C4-2B (cell line): Measurements from ENCODE around the gene ROR1.
"Not testable (repeated sequence)": the region's sequence is repeated elsewhere in the genome, so short reads cannot be mapped to it uniquely, and the experiment has no call there.

Experiments used
- H3K27ac ChIP-seq: fragments of 450-650 bp; 2 replicates; pipeline ENCODE4 v1.5.1; 2017
- CTCF ChIP-seq: fragments of 450-650 bp; conservative IDR thresholded peaks from 2 replicates; pipeline ENCODE4 v1.5.1; 2017; ENCODE audit warnings: mild to moderate bottlenecking
- ZFX ChIP-seq: fragments of 450-650 bp; IDR thresholded peaks from 2 replicates; pipeline ENCODE4 v1.6.1; 2017

Gene ROR1

GRCh38 chr1:63817700-63818099, 43.9 kb downstream of the ROR1 start:
- TF ChIP-seq ZFX = no peak
- TF ChIP-seq CTCF = no peak
- H3K27ac ChIP-seq = peak overlapping the region; percentile 51; the same call in 1 of the 2 replicates

- no peak for TF ChIP-seq ZFX
- TF ChIP-seq CTCF = no peak
- H3K27ac ChIP-seq = no peak overlapping the region
Measured at GRCh38 chr1:63818567-63819325, 44.9 kb downstream of the ROR1 start.

DNA sequence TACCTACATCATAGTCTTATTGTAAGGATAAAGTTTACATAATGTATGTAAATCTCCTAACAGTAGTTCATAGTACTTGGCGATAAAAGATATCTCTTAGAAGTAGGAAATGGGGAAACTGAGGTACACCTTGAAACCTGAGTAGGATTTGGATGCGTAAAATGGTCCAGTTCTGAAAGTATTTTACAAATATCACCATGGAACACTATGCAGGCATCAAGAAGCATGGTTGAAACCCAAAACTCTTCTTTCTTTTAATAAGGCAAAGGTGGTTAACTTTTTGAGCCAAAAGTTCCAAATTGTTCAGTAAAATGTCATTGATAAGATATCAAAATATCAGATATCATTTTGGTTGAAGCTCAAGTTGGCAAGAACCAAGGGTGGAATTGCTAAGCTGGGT, 46.0 kb downstream of the ROR1 start:
- H3K27ac ChIP-seq = no peak overlapping the region
- TF ChIP-seq ZFX (no peak), CTCF (no peak)

DNA sequence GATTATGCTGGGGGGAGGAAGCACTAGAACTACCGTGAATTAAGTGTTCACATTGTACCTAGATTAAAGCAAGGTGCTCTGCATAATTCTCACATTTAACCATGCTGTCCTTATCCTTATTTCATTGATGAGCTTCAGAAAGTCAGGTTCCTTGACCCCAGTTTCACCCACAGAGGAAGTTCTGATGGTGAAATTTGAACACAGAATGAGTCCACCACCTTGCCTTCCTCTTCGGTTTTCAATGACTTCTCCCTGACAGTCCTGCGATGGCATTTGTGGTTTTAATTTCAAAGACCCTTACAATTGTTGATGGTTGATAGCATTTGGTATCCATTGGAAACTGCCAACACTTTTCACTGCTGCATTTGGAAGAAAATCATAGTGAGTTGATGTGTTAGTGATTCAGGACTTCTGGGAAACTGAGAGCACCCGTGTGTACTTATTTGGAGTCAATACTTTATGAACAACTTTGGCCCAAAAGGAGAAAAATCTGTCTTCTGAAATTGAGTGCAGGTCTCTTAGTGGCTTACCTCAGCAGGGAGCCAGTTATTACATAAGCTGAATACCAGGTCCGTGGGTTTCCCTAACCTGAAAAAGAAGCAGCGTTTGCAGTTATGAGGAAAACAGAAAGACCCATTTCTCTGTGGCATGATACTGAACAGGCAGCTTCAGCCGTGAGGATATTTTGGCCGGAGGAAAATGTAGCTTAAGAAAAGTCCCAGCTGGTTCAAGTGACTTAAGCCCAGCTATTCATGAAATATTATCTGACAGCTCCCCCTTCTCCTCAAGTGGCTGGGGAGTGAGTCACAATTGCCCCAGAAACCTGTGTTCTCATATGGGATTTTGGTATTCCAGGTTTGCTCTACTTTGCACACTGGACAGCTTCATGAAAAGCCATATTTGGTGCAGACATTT, 47.5 kb downstream of the ROR1 start:
- H3K27ac ChIP-seq = no peak overlapping the region
- TF ChIP-seq ZFX (no peak), CTCF (no peak)

GRCh38 chr1:63822540-63822939, 48.7 kb downstream of the ROR1 start:
- no peak overlapping the region for H3K27ac ChIP-seq

GRCh38 chr1:63824451-63824850, 50.6 kb downstream of the ROR1 start:
- H3K27ac ChIP-seq = no peak overlapping the region
- TF ChIP-seq ZFX (no peak), CTCF (no peak)

More at GRCh38 chr1:63822540-63822939, 48.7 kb downstream of the ROR1 start:
- TF ChIP-seq ZFX (no peak), CTCF (no peak)

- no peak overlapping the region for H3K27ac ChIP-seq
- TF ChIP-seq CTCF (no peak), ZFX (no peak)
Measured at GRCh38 chr1:63825111-63825510, 51.3 kb downstream of the ROR1 start.

DNA sequence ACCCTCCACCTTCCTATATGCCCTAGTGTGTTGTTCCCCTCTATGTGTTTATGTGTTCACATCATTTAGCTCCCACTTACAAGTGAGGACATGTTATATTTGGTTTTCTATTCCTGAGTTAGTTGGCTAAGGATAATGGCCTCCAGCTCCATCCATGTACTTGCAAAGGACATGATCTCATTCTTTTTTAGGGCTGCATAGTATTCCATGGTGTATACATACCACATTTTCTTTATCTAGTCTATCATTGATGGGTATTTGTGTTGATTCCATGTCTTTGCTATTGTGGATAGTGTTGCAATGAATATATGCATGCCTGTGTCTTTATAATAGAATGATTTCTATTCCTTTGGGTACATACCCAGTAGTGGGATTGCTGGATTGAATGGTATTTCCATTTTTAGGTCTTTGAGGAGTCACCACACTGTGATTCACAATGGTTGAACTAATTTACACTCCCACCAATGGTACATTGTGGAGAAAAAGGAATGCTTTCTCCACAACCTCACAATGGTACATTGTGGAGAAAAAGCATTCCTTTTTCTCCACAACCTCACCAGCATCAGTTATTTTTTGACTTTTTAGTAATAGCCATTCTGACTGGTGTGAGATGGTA, 52.5 kb downstream of the ROR1 start:
- H3K27ac ChIP-seq = not testable (repeated sequence)
